HG02884 (cell line): ENCODE results near the gene CHCHD5.

Experiments
- ATAC-seq: cut with Tn5 transposase; IDR thresholded peaks from one replicate; pipeline ENCODE4 v1.9.1; 2021; ENCODE audit warnings: mild to moderate bottlenecking, moderate library complexity; ENCODE audit not compliant: unreplicated experiment

CHCHD5 gene

GRCh38 chr2:112623913-112624777, 39.7 kb downstream of the CHCHD5 start:
- ATAC-seq: peak; percentile 79

GRCh38 chr2:112625474-112626114, 41.2 kb downstream of the CHCHD5 start:
- no peak for ATAC-seq

GRCh38 chr2:112626604-112627059, 42.2 kb downstream of the CHCHD5 start:
- ATAC-seq: no peak

- no peak for ATAC-seq
Measured at GRCh38 chr2:112627060-112628040, 42.9 kb downstream of the CHCHD5 start.

- no peak for ATAC-seq
Measured at GRCh38 chr2:112629224-112629623, 44.8 kb downstream of the CHCHD5 start.

GRCh38 chr2:112629823-112630222, 45.4 kb downstream of the CHCHD5 start:
- no peak for ATAC-seq

GRCh38 chr2:112630268-112630667, 45.9 kb downstream of the CHCHD5 start:
- no peak for ATAC-seq

- no peak for ATAC-seq
Measured at GRCh38 chr2:112633708-112634107, 49.3 kb downstream of the CHCHD5 start.

- no peak for ATAC-seq
Measured at GRCh38 chr2:112634153-112634873, 49.9 kb downstream of the CHCHD5 start.

GRCh38 chr2:112634874-112635157, 50.4 kb downstream of the CHCHD5 start:
- no peak for ATAC-seq

- peak; percentile 84 for ATAC-seq
Measured at GRCh38 chr2:112636605-112637288, 52.3 kb downstream of the CHCHD5 start.

- ATAC-seq: no peak
Measured at GRCh38 chr2:112637289-112637660, 52.9 kb downstream of the CHCHD5 start.
